ENCODE measurements around the gene DYNLT4.
A peak's percentile ranks its signal among the peaks of the same experiment; 100 is the strongest.
"Not testable (repeated sequence)": the region's sequence is repeated elsewhere in the genome, so short reads cannot be mapped to it uniquely, and the experiment has no call there.

Gene DYNLT4

GRCh38 chr1:44786841-44787426, 20.2 kb downstream of the DYNLT4 start:
- no peak for DNase-seq

- peak; percentile 85 for DNase-seq
These were observed 20.9 kb downstream of the DYNLT4 start for GRCh38 chr1:44786138-44786840.

- no peak for DNase-seq
These were observed 21.5 kb downstream of the DYNLT4 start for GRCh38 chr1:44785501-44786137.

GRCh38 chr1:44785029-44785380, 22.1 kb downstream of the DYNLT4 start:
- no peak for DNase-seq

GRCh38 chr1:44784094-44785028, 22.8 kb downstream of the DYNLT4 start:
- DNase-seq, result no peak

- no peak for DNase-seq
These were observed 23.5 kb downstream of the DYNLT4 start for GRCh38 chr1:44783697-44784093.

GRCh38 chr1:44780583-44781121, 26.5 kb downstream of the DYNLT4 start:
- DNase-seq, result no peak

GRCh38 chr1:44778705-44779576, 28.2 kb downstream of the DYNLT4 start:
- DNase-seq, result no peak

GRCh38 chr1:44777969-44778635, 29.0 kb downstream of the DYNLT4 start:
- no peak for DNase-seq

GRCh38 chr1:44777547-44777946, 29.6 kb downstream of the DYNLT4 start:
- DNase-seq, result peak; percentile 34

- DNase-seq, result peak; percentile 22
These were observed 30.5 kb downstream of the DYNLT4 start for GRCh38 chr1:44776730-44777068.

GRCh38 chr1:44775930-44776729, 31.0 kb downstream of the DYNLT4 start:
- DNase-seq, result no peak

GRCh38 chr1:44775078-44775929, 31.8 kb downstream of the DYNLT4 start, which contains the start of gene RPS8:
RPS8 (plus strand) TSS chr1:44775540; CDS start chr1:44775597, 57 bp downstream.
- peak; percentile 94 for DNase-seq

- not testable (repeated sequence) for DNase-seq
These were observed 40.7 kb downstream of the DYNLT4 start for GRCh38 chr1:44766421-44766820.

- no peak for DNase-seq
These were observed 46.3 kb downstream of the DYNLT4 start for GRCh38 chr1:44760876-44761275.

- DNase-seq, result no peak
These were observed 48.1 kb downstream of the DYNLT4 start for GRCh38 chr1:44759077-44759476.

- no peak for DNase-seq
These were observed 49.7 kb downstream of the DYNLT4 start for GRCh38 chr1:44757420-44757819.

Measured in right forelimb (tissue), 1 donor.